Measurements from ENCODE around the gene RAB11FIP4. TPM values are rescaled to one million over a fixed set of nuclear protein-coding genes. Genes with fewer than 3 reads are reported as not detected.

RAB11FIP4 gene
- total and polyA plus RNA-seq, 2 donors (not counting 1 experiment from before 2014, with no cell fraction given) = 17.0 to 70.5 TPM

DNA sequence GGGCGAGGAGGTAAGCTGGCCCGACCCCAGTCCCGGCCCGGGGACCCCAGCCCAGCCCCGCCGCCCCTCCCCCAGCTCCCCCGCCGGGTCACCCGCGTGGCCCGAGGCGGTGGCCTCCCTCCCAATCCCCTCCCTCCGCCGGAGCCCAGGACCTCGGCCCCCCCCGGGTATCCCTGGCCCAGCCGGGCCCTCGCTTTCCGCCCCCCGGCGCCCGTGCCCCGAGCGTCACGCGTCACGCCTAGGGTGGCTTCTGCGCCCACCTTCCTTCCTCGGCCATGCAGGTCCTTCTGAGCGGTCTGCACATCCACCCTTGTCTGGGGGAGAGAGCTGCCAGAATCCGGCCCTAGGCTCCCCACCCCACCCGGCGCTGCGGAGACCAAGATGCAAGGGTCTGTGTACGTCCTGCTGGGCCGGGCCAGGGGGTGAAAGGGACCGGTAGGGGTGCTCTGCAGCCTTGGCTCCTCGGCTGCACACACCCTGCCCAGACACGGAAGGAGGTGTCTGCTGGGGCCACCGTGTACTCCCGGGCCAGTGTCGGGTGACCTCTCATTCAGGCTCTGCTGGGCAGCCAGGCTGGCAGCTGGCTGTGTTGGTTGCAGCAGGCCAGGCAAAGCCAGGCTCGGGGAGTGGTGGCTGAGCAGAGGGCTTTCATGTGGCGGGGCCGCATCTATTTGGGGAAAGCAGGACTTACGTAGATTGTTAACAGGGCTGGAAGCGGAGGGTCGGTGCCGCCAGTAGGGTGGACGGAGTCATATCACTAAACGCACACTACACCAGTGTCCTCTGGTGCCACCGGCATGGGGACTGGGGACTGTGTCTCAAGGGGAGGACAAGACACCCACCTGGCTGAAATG is 754 bp downstream of the RAB11FIP4 start:
- peak overlapping the region; percentile 38 for H2AFZ ChIP-seq (ENCODE audit: insufficient read depth, low read depth, low read length, poor library complexity, severe bottlenecking)
- H3K4me3 ChIP-seq (ENCODE audit: control extremely low read depth in 1 of 5, extremely low read depth in 1 of 5, insufficient read depth in 1 of 5, low read depth in 2 of 5, low read length in 4 of 5) = peak overlapping the region in 3 of 5 experiments; percentile 30 to 56 (median 38)
- ATAC-seq (ENCODE audit: low read depth) (no peak), DNase-seq (peak; percentile 38)
- peak overlapping the region; percentile 79 for H3K4me2 ChIP-seq (replicated peaks; ENCODE audit: low read depth, low read length, poor library complexity, severe bottlenecking)
- intact Hi-C loops (cut with micrococcal nuclease) = no loop called here
- POLR2A ChIA-PET = no interaction called here
- peaks cover 0 to 49% (median 23%) of the 10 kb centered on the region in 4 experiments for H3K27me3 ChIP-seq (replicated peaks in 1 of 4; ENCODE audit: control extremely low read depth in 1 of 4, control insufficient read depth in 3 of 4, insufficient read depth in 4 of 4, low read length in 3 of 4)
- H3K27me3 Mint-ChIP-seq = peaks cover 68% of the 10 kb centered on the region
- no peak overlapping the region for H3K27ac Mint-ChIP-seq
- H3K27ac ChIP-seq (ENCODE audit: low read length in 2 of 2) = no peak overlapping the region
- TF ChIP-seq EZH2 (IDR thresholded peaks at IDR 0.05; ENCODE audit: borderline replicate concordance, insufficient read depth, low read depth, low read length, poor library complexity, severe bottlenecking) = no peak
- TF ChIP-seq, protein P1, sequence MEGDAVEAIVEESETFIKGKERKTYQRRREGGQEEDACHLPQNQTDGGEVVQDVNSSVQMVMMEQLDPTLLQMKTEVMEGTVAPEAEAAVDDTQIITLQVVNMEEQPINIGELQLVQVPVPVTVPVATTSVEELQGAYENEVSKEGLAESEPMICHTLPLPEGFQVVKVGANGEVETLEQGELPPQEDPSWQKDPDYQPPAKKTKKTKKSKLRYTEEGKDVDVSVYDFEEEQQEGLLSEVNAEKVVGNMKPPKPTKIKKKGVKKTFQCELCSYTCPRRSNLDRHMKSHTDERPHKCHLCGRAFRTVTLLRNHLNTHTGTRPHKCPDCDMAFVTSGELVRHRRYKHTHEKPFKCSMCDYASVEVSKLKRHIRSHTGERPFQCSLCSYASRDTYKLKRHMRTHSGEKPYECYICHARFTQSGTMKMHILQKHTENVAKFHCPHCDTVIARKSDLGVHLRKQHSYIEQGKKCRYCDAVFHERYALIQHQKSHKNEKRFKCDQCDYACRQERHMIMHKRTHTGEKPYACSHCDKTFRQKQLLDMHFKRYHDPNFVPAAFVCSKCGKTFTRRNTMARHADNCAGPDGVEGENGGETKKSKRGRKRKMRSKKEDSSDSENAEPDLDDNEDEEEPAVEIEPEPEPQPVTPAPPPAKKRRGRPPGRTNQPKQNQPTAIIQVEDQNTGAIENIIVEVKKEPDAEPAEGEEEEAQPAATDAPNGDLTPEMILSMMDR (IDR thresholded peaks at IDR 0.05) = no peak
- H3K9ac ChIP-seq (ENCODE audit: low read length) = peak overlapping the region; percentile 55
- CTCF ChIA-PET = interaction anchor here (0.6 to 4.5 kb wide), 3 partner anchors 45 to 749 kb away, joined by 4 to 54 read pairs (median 5); no protein-coding TSS in a partner anchor
- H4K20me1 ChIP-seq (ENCODE audit: control insufficient read depth, insufficient read depth, low read length, poor library complexity, severe bottlenecking) = no peaks in the 10 kb centered on the region
- H3K4me1 Mint-ChIP-seq = peaks cover 15% of the 10 kb centered on the region
- peaks cover 16 to 17% of the 10 kb centered on the region in 2 donors for H3K4me1 ChIP-seq (ENCODE audit: control insufficient read depth in 2 of 2, insufficient read depth in 2 of 2, low read length in 2 of 2)
- peak overlapping the region; percentile 84 for H3K4me3 Mint-ChIP-seq
- H3K9me3 ChIP-seq (ENCODE audit: control extremely low read depth in 1 of 3, control insufficient read depth in 2 of 3, insufficient read depth in 1 of 3, low read length in 2 of 3) = peaks cover 0 to 18% (median 0%) of the 10 kb centered on the region in 3 donors
- H3K9me3 Mint-ChIP-seq (ENCODE audit: insufficient read depth) = no peaks in the 10 kb centered on the region
- H3K79me2 ChIP-seq (ENCODE audit: control insufficient read depth, insufficient read depth, low read length) = no peaks in the 10 kb centered on the region
- 24% methylated on average over 46 of the region's 52 CpGs for WGBS (ENCODE audit: insufficient coverage)
- H3K36me3 ChIP-seq (replicated peaks in 1 of 2; ENCODE audit: control extremely low read depth in 1 of 2, control insufficient read depth in 1 of 2, extremely low read depth in 1 of 2, insufficient read depth in 2 of 2, low read length in 1 of 2) = no peaks in the 10 kb centered on the region
